Activated CD8-positive, alpha-beta T cell treated with anti-CD3 and anti-CD28 coated beads, Interleukin-2, amount 10 ng/mL, durations not matched to agents 7 days and 5 days (primary cell): ENCODE results near the gene MRPS25. TPM values are rescaled to one million over a fixed set of nuclear protein-coding genes. Genes with fewer than 3 reads are reported as not detected.

ENCODE experiments used
- ATAC-seq: fragments of 150-1000 bp; cut with Tn5 transposase; one replicate; pipeline ENCODE4 v1.10.0; 2021; ENCODE audit warnings: moderate library complexity
- CTCF ChIA-PET: fragments of 350-600 bp; sonication (Branson Sonifier 250); formaldehyde crosslinking; loops from one replicate; lab custom pipeline; 2021; ENCODE audit warnings: antibody characterized with exemption; lab: Charles Lee
- POLR2A ChIA-PET: fragments of 350-600 bp; sonication (Branson Sonifier 250); formaldehyde crosslinking; loops from one replicate; lab custom pipeline; 2021; ENCODE audit warnings: antibody characterized with exemption; lab: Charles Lee
- DNase-seq: peaks from one replicate; pipeline ENCODE4 v3.0.0-alpha.2; 2020
- H3K27ac Mint-ChIP-seq: one replicate; pipeline ENCODE4 v1.8.0; 2021; ENCODE audit warnings: mild to moderate bottlenecking, mixed read lengths
- H3K27me3 Mint-ChIP-seq: one replicate; pipeline ENCODE4 v1.8.0; 2021; ENCODE audit warnings: low read depth, mixed read lengths
- H3K36me3 Mint-ChIP-seq: one replicate; pipeline ENCODE4 v1.8.0; 2021; ENCODE audit warnings: low read depth, mixed read lengths
- H3K4me1 Mint-ChIP-seq: one replicate; pipeline ENCODE4 v1.8.0; 2021; ENCODE audit warnings: low read depth, mixed read lengths
- H3K4me3 Mint-ChIP-seq: one replicate; pipeline ENCODE4 v1.8.0; 2021; ENCODE audit warnings: mild to moderate bottlenecking, mixed read lengths
- H3K9me3 Mint-ChIP-seq: one replicate; pipeline ENCODE4 v1.8.0; 2022; ENCODE audit warnings: mixed read lengths; ENCODE audit not compliant: insufficient read depth
- total RNA-seq, 2 experiments: library from RNA; stranded (reverse); gene quantifications; one replicate each; pipeline ENCODE4 v1.2.3, GENCODE V29; 2021

The MRPS25 gene
- total RNA-seq, 2 experiments from 2014 or later = 58.5 to 64.6 TPM

DNA sequence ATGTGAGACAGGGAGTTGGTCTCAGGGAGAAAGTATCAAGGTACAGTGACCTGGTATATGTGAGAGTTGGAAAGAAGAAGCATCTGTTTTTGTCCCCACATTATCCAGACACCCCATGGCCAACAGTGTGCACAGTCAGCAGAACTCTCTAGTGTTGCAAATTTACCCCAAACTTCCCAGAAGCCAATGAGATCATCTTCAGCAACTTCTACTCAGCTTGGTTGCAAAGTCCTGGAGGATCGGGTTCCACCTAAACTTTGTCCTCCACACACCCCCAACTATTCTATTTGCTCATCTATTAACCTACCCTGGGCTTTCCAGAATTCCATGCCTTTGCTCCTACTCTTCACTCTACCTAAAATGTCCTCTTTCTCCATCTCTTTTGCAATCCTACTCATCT is 18.1 kb upstream of the MRPS25 start:
- no peak for ATAC-seq
- no peak for DNase-seq
- no peak overlapping the region for H3K27ac Mint-ChIP-seq
- H3K36me3 Mint-ChIP-seq = peaks cover 60% of the 10 kb centered on the region
- ChIA-PET CTCF (no interaction called here), POLR2A (no interaction called here)
- H3K27me3 Mint-ChIP-seq = no peaks in the 10 kb centered on the region
- no peak overlapping the region for H3K4me3 Mint-ChIP-seq
- H3K9me3 Mint-ChIP-seq = no peaks in the 10 kb centered on the region
- peaks cover 15% of the 10 kb centered on the region for H3K4me1 Mint-ChIP-seq

GRCh38 chr3:15081960-15082664 is 17.0 kb upstream of the MRPS25 start:
- POLR2A ChIA-PET = interaction anchor here (0.6 to 1.3 kb wide), 2 partner anchors 8 to 383 kb away, joined by 3 read pairs; no protein-coding TSS in a partner anchor
- peaks cover 15% of the 10 kb centered on the region for H3K4me1 Mint-ChIP-seq
- ATAC-seq = peak; percentile 30
- H3K36me3 Mint-ChIP-seq = peaks cover 69% of the 10 kb centered on the region
- no peak for DNase-seq
- H3K4me3 Mint-ChIP-seq = no peak overlapping the region
- peak overlapping the region; percentile 2 for H3K27ac Mint-ChIP-seq
- CTCF ChIA-PET = interaction anchor here (0.9 to 2.0 kb wide), 4 partner anchors 8 to 156 kb away, joined by 3 to 6 read pairs (median 3); no protein-coding TSS in a partner anchor
- H3K27me3 Mint-ChIP-seq = no peaks in the 10 kb centered on the region
- H3K9me3 Mint-ChIP-seq = no peaks in the 10 kb centered on the region

DNA sequence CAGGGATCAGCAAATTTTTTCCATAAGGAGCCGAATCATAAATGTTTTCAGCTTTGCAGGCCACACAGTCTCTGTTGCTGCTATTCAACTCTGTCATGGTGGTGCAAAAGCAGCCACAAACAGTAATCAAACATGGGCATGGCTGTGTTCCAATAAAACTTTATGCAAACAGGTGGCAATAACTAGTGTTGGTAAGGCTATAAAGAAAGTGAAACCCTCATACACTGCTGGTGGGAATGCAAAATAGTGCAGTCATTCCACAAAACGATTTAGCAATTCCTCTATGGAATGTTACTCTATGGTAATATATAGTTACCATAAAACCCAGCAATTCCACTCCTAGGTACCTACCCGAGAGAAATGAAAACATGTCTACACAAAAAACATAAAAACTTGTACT is 14.0 kb upstream of the MRPS25 start:
- no peak overlapping the region for H3K27ac Mint-ChIP-seq
- H3K27me3 Mint-ChIP-seq = no peaks in the 10 kb centered on the region
- H3K36me3 Mint-ChIP-seq = peaks cover 74% of the 10 kb centered on the region
- ChIA-PET POLR2A (no interaction called here), CTCF (no interaction called here)
- DNase-seq (no peak), ATAC-seq (no peak)
- no peaks in the 10 kb centered on the region for H3K9me3 Mint-ChIP-seq
- no peak overlapping the region for H3K4me3 Mint-ChIP-seq
- H3K4me1 Mint-ChIP-seq = peaks cover 15% of the 10 kb centered on the region

- DNase-seq (no peak), ATAC-seq (no peak)
- no peak overlapping the region for H3K27ac Mint-ChIP-seq
- no peak overlapping the region for H3K4me3 Mint-ChIP-seq
- peaks cover 54% of the 10 kb centered on the region for H3K36me3 Mint-ChIP-seq
- H3K4me1 Mint-ChIP-seq = peaks cover 5% of the 10 kb centered on the region
- ChIA-PET CTCF (no interaction called here), POLR2A (interaction anchor here (0.7 to 1.3 kb wide), 2 partner anchors 8 to 17 kb away, joined by 3 to 4 read pairs; no protein-coding TSS in a partner anchor)
- no peaks in the 10 kb centered on the region for H3K27me3 Mint-ChIP-seq
- H3K9me3 Mint-ChIP-seq = no peaks in the 10 kb centered on the region
Observed at GRCh38 chr3:15074500-15074899, 9.4 kb upstream of the MRPS25 start.

DNA sequence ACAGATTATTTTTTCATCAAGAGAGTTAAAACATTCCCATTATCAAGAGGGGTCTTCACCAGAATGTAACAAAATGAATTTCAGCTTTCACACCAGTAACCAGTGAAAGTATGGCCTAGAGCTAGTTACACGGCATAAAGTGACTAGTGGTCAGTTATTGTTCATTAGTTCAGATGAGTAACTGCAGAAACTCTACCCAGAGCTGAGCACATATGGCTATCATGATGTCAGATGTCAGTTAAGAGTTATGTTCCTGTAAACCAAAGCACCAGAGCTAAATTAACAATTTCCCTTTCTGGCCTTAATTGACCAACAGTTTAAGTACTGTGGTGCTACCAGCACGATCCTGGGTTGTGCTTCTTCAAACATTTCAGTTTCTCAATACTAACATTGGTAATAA is 6.6 kb upstream of the MRPS25 start:
- ChIA-PET CTCF (no interaction called here), POLR2A (interaction anchor here (0.6 kb wide), 1 partner anchor 215 kb away, joined by 9 read pairs; no protein-coding TSS in a partner anchor)
- no peaks in the 10 kb centered on the region for H3K9me3 Mint-ChIP-seq
- no peak overlapping the region for H3K27ac Mint-ChIP-seq
- no peak for DNase-seq
- no peak overlapping the region for H3K4me3 Mint-ChIP-seq
- no peaks in the 10 kb centered on the region for H3K27me3 Mint-ChIP-seq
- peaks cover 5% of the 10 kb centered on the region for H3K4me1 Mint-ChIP-seq
- H3K36me3 Mint-ChIP-seq = peaks cover 37% of the 10 kb centered on the region
- no peak for ATAC-seq

DNA sequence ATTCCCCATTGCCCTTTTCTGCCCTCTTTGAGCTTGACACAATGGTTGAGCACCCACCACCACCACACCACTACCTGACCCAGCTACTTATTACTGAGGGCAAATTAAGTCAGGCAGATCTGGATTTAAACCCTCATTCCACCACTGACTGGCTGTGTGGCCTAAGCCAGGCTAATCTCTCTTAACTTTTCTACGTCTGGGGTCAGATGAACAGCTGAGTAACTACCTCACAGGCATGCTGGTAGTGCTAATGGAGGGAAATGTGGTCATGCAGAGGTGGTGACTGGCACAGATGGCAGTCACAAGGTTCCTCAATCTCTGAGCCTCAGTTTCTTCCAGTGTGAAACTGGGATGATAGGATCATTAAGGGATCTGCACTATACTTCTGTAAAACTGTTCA is 4.3 kb upstream of the MRPS25 start:
- POLR2A ChIA-PET = no interaction called here
- Mint-ChIP-seq H3K4me3 (no peak overlapping the region), H3K9me3 (no peaks in the 10 kb centered on the region), H3K27me3 (no peaks in the 10 kb centered on the region), H3K36me3 (peaks cover 20% of the 10 kb centered on the region), H3K27ac (no peak overlapping the region), H3K4me1 (peaks cover 13% of the 10 kb centered on the region)
- CTCF ChIA-PET = interaction anchor here (1.1 to 1.7 kb wide), 4 partner anchors 18 to 148 kb away, joined by 3 to 11 read pairs (median 4); no protein-coding TSS in a partner anchor
- no peak for DNase-seq
- ATAC-seq = no peak

DNA sequence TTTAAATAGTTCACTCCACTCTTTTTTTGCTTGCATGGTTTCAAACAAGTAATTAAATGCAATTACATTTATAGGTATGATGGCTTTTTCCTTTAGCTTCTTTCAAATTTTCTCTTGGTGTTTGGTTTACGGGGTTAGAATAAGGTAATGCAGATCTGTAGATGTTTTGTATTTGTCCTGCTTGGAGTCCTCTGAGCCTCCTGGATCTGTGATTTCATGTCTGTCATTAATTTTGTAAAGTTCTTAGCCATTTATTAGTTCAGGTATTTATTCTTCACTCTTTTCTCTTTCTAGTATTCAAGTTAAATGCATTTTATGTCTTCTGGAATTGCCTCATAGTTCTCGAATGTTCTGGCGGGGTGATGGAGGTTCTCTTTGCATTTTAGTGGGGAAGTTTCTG is 1.4 kb upstream of the MRPS25 start:
- ChIA-PET POLR2A (no interaction called here), CTCF (interaction anchor here (2.1 kb wide), 1 partner anchor 136 kb away, joined by 4 read pairs; no protein-coding TSS in a partner anchor)
- no peak overlapping the region for H3K27ac Mint-ChIP-seq
- peaks cover 24% of the 10 kb centered on the region for H3K4me1 Mint-ChIP-seq
- DNase-seq (no peak), ATAC-seq (no peak)
- no peak overlapping the region for H3K4me3 Mint-ChIP-seq
- peaks cover 16% of the 10 kb centered on the region for H3K36me3 Mint-ChIP-seq
- H3K27me3 Mint-ChIP-seq = no peaks in the 10 kb centered on the region
- no peaks in the 10 kb centered on the region for H3K9me3 Mint-ChIP-seq

DNA sequence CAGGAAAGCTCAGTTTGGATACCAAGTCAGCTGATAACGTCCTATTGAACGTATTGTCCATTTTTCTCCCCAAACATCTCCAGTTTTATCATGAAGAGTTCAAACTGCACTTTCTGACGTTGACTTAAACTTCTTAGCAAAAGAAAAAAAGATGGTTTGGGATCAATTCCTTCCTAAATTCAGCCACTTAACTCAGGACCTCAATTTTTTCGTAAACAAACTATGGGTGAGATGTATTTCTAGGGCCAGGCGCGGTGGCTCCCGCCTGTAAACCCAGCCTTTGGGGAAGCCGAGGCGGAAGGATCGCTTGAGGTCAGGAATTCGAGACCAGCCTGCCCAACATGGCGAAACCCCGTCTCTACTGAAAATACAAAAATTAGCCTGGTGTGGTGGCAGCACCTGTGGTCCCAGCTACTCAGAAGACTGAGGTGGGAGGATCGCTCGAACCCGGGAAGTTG is 464 bp upstream of the MRPS25 start:
- H3K4me3 Mint-ChIP-seq = peak overlapping the region; percentile 96
- H3K27ac Mint-ChIP-seq = peak overlapping the region; percentile 98
- no peaks in the 10 kb centered on the region for H3K27me3 Mint-ChIP-seq
- DNase-seq = no peak
- no peaks in the 10 kb centered on the region for H3K9me3 Mint-ChIP-seq
- no peak for ATAC-seq
- H3K36me3 Mint-ChIP-seq = peaks cover 20% of the 10 kb centered on the region
- peaks cover 24% of the 10 kb centered on the region for H3K4me1 Mint-ChIP-seq
- ChIA-PET POLR2A (interaction anchor here (0.7 to 2.7 kb wide), 11 partner anchors 9 to 414 kb away, joined by 3 to 21 read pairs (median 4); partner anchors contain the start of genes CAPN7, CCDC174 and RBSN), CTCF (interaction anchor here (0.8 to 2.2 kb wide), 8 partner anchors 13 to 177 kb away, joined by 3 to 17 read pairs (median 4); no protein-coding TSS in a partner anchor)

GRCh38 chr3:15064299-15064834 is 748 bp downstream of the MRPS25 start:
- ATAC-seq (peak; percentile 21), DNase-seq (peak; percentile 33)
- ChIA-PET POLR2A (interaction anchor here (0.6 to 2.7 kb wide), 8 partner anchors 9 to 413 kb away, joined by 3 to 21 read pairs (median 7); partner anchors contain the start of genes CAPN7, CCDC174 and RBSN), CTCF (interaction anchor here (0.6 to 2.2 kb wide), 8 partner anchors 12 to 144 kb away, joined by 3 to 17 read pairs (median 4); partner anchors contain the start of gene RBSN)
- Mint-ChIP-seq H3K4me1 (peaks cover 29% of the 10 kb centered on the region), H3K27me3 (no peaks in the 10 kb centered on the region), H3K27ac (peak overlapping the region; percentile 98), H3K9me3 (no peaks in the 10 kb centered on the region), H3K4me3 (peak overlapping the region; percentile 96), H3K36me3 (peaks cover 24% of the 10 kb centered on the region)

- Mint-ChIP-seq H3K27ac (peak overlapping the region; percentile 98), H3K9me3 (no peaks in the 10 kb centered on the region), H3K36me3 (peaks cover 30% of the 10 kb centered on the region), H3K27me3 (no peaks in the 10 kb centered on the region), H3K4me1 (peaks cover 29% of the 10 kb centered on the region), H3K4me3 (peak overlapping the region; percentile 96)
- ChIA-PET CTCF (interaction anchor here (1.6 to 2.2 kb wide), 3 partner anchors 13 to 30 kb away, joined by 4 to 17 read pairs (median 5); no protein-coding TSS in a partner anchor), POLR2A (interaction anchor here (0.6 to 2.7 kb wide), 3 partner anchors 8 to 115 kb away, joined by 3 to 21 read pairs (median 14); partner anchors contain the start of gene RBSN)
- ATAC-seq = no peak
- no peak for DNase-seq
Observed at GRCh38 chr3:15063656-15064286, 1.3 kb downstream of the MRPS25 start.

DNA sequence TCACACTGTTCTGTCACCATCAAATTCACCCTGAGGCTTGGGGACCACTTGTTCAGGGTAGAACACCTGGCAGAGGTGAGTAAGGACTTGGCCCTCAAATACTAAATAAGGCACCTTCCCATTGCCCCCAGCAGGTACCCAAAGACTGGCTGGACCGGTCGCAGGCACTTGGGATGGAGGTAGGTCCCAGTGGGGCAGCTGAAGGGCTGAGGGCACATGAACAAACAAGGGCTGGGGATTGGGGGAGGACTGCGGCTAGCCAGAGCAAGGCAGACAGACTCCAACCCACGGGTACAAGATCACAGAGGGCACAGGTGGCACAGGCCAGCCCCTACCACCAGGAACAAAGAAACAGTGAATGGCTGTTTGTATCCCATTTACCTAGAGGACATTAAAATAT is 1.9 kb downstream of the MRPS25 start:
- Mint-ChIP-seq H3K4me3 (peak overlapping the region; percentile 96), H3K27ac (peak overlapping the region; percentile 98), H3K4me1 (peaks cover 29% of the 10 kb centered on the region), H3K27me3 (no peaks in the 10 kb centered on the region), H3K36me3 (peaks cover 36% of the 10 kb centered on the region), H3K9me3 (no peaks in the 10 kb centered on the region)
- no peak for ATAC-seq
- ChIA-PET CTCF (no interaction called here), POLR2A (interaction anchor here (2.7 kb wide), 1 partner anchor 36 kb away, joined by 21 read pairs; the partner anchor contains the start of gene RBSN)
- no peak for DNase-seq
